Measurements from ENCODE around the gene KIF6. TPM values are rescaled to one million over a fixed set of nuclear protein-coding genes. Genes with fewer than 3 reads are reported as not detected.
A peak's percentile ranks its signal among the peaks of the same experiment; 100 is the strongest.

KIF6 gene
- total RNA-seq, 4 donors from 2014 or later: not detected

DNA sequence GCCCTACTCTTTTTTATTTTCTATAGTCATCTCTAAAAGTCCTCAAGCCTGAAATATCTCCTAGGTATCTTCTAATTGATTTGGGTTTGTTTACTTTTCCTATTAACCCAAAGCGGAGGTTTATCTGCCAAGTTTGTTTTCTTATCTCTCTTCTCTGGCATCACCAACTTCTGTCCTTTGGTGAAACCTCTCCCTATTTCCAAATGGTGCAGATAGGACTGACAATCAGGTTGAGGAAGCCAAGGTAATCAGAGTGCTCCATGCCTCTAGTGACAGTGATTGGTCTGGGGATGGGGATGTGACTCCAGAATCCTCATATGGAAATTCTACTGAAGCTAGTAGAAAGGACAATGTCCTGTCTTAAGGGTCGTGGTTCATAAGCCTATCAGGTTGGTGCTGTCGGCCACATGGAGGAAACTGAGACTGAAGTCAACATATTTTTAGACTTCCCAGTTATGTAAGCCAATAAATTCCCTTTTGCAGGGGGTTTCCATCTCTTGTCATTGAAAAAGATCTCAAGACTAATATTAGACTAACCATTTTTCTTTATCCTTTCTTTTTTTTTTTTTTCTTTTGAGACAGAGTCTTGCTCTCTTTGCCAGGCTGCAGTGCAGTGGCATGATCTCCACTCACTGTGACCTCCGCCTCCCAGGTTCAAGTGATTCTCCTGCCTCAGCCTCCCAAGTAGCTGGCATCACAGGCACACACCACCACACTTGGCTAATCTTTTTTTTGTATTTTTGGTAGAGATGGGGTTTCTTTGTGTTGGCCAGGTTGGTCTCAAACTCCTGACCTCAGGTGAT lies 28.0 kb downstream of the KIF6 start:
- ATAC-seq (no peak), DNase-seq (no peak)
- intact Hi-C loops (cut with DNase I; ENCODE audit: low total_unique reads): no loop called here
- Histone ChIP-seq H3K27me3 (no peaks in the 10 kb centered on the region), H3K4me3 (no peak overlapping the region), H3K9me3 (no peaks in the 10 kb centered on the region), H3K36me3 (no peaks in the 10 kb centered on the region), H3K27ac (no peak overlapping the region), H3K4me1 (no peaks in the 10 kb centered on the region)
- in situ Hi-C loops (cut with MboI; ENCODE audit: low sequenced_read_pairs in 4 of 4): no loop called here
- TF ChIP-seq, protein P1, sequence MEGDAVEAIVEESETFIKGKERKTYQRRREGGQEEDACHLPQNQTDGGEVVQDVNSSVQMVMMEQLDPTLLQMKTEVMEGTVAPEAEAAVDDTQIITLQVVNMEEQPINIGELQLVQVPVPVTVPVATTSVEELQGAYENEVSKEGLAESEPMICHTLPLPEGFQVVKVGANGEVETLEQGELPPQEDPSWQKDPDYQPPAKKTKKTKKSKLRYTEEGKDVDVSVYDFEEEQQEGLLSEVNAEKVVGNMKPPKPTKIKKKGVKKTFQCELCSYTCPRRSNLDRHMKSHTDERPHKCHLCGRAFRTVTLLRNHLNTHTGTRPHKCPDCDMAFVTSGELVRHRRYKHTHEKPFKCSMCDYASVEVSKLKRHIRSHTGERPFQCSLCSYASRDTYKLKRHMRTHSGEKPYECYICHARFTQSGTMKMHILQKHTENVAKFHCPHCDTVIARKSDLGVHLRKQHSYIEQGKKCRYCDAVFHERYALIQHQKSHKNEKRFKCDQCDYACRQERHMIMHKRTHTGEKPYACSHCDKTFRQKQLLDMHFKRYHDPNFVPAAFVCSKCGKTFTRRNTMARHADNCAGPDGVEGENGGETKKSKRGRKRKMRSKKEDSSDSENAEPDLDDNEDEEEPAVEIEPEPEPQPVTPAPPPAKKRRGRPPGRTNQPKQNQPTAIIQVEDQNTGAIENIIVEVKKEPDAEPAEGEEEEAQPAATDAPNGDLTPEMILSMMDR (IDR thresholded peaks at IDR 0.05 in 4 of 5, conservative IDR thresholded peaks at IDR 0.05 in 1 of 5): no peak
- no peak for TF ChIP-seq POLR2A (IDR thresholded peaks at IDR 0.05)

DNA sequence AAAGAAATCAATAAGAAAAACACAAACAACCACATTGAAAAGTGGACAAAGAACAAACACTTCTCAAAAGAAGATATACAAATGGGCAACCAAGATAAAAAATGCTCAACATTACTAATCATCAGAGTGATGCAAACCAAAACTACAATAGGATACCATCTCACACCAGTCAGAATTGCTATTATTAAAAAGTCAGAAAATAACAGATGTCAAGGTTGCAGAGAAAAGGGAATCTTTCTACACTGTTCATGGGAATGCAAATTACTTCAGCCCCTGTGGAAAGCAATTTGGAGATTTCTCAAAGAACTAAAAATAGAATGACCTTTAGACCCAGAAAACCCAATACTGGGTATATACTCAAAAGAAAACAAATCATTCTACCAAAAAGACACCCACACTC lies 29.8 kb downstream of the KIF6 start:
- in situ Hi-C loops (cut with MboI; ENCODE audit: low sequenced_read_pairs in 4 of 4): no loop called here
- H3K9me3 ChIP-seq: no peaks in the 10 kb centered on the region
- no peak overlapping the region for H3K4me3 ChIP-seq
- no peak for TF ChIP-seq POLR2A (IDR thresholded peaks at IDR 0.05)
- TF ChIP-seq, protein P1 (IDR thresholded peaks at IDR 0.05 in 4 of 5, conservative IDR thresholded peaks at IDR 0.05 in 1 of 5): no peak
- DNase-seq (no peak), ATAC-seq (no peak)
- intact Hi-C loops (cut with DNase I; ENCODE audit: low total_unique reads): no loop called here
- H3K36me3 ChIP-seq: no peaks in the 10 kb centered on the region
- no peaks in the 10 kb centered on the region for H3K4me1 ChIP-seq
- no peaks in the 10 kb centered on the region for H3K27me3 ChIP-seq
- H3K27ac ChIP-seq: no peak overlapping the region

DNA sequence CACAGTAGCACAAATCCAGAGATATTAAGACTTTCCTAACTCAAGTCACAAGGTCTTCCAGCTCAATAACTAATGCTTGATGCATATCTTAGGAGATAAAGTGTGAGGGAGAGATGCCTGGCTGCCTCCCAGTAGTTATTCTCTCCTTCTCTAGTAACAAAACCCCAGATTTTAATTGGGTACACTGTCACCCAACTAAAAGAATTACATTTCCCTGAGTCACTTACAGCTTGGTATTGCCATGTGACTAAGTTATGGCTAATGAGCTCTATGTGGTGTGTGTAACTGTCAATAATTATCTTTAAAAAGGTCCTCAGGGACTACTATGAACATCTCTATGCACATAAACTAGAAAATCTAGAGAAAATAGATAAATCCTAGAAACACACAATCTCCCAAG lies 32.0 kb downstream of the KIF6 start:
- Histone ChIP-seq H3K4me3 (no peak overlapping the region), H3K27ac (no peak overlapping the region), H3K9me3 (no peaks in the 10 kb centered on the region), H3K27me3 (no peaks in the 10 kb centered on the region), H3K36me3 (no peaks in the 10 kb centered on the region), H3K4me1 (no peaks in the 10 kb centered on the region)
- ATAC-seq (no peak), DNase-seq (no peak)
- TF ChIP-seq POLR2A (IDR thresholded peaks at IDR 0.05): no peak
- TF ChIP-seq, protein P1 (IDR thresholded peaks at IDR 0.05 in 4 of 5, conservative IDR thresholded peaks at IDR 0.05 in 1 of 5): no peak
- intact Hi-C loops (cut with DNase I; ENCODE audit: low total_unique reads): no loop called here
- in situ Hi-C loops (cut with MboI; ENCODE audit: low sequenced_read_pairs in 4 of 4): no loop called here

DNA sequence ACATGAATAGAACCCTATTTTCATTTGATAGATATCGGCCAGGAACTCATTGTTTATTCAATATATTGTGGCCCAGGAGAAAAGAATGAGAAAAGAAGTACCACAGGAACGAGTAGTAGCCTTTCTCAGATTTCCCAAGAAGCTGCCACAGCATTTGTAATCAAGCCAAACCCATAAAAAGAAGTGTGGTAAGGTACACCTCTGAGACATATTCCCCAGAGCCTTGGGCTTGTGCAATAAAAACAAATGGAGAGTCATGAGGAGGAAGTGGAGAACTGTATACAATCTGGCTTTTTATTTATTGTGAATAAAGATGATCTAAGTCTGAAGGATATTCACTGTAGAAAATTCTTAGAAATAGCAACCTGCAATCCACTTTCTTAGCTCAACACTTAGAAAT lies 36.7 kb downstream of the KIF6 start:
- intact Hi-C loops (cut with DNase I; ENCODE audit: low total_unique reads): no loop called here
- Histone ChIP-seq H3K4me1 (no peaks in the 10 kb centered on the region), H3K36me3 (no peaks in the 10 kb centered on the region), H3K9me3 (no peaks in the 10 kb centered on the region), H3K27me3 (no peaks in the 10 kb centered on the region), H3K27ac (no peak overlapping the region), H3K4me3 (no peak overlapping the region)
- in situ Hi-C loops (cut with MboI; ENCODE audit: low sequenced_read_pairs in 4 of 4): no loop called here
- TF ChIP-seq POLR2A (IDR thresholded peaks at IDR 0.05): no peak
- TF ChIP-seq, protein P1 (IDR thresholded peaks at IDR 0.05 in 4 of 5, conservative IDR thresholded peaks at IDR 0.05 in 1 of 5): no peak
- ATAC-seq: peak; percentile 92 to 95
- peak; percentile 10 to 18 for DNase-seq

All from gastrocnemius medialis (tissue), 4 donors.